Stimulated activated CD8-positive, alpha-beta memory T cell treated with anti-CD3 and anti-CD28 coated beads, Interleukin-15, amount 100 ng/mL, for 48 hours (primary cell): ENCODE measurements around the gene ADPRS.

ENCODE experiments used
- DNase-seq, 2 donors: peaks; one replicate each; pipeline ENCODE4 v3.0.0-alpha.2; 2020; ENCODE audit warnings: low read depth in 2 of 2

The ADPRS gene

GRCh38 chr1:36132029-36132428 lies 43.3 kb downstream of the ADPRS start:
- DNase-seq = no peak

GRCh38 chr1:36133484-36133883 lies 44.8 kb downstream of the ADPRS start:
- no peak for DNase-seq

GRCh38 chr1:36134031-36134430 lies 45.3 kb downstream of the ADPRS start:
- DNase-seq = no peak

- no peak for DNase-seq
Observed at GRCh38 chr1:36134505-36135329, 46.0 kb downstream of the ADPRS start.

- no peak for DNase-seq
Observed at GRCh38 chr1:36135330-36135667, 46.6 kb downstream of the ADPRS start.

- DNase-seq = no peak
Observed at GRCh38 chr1:36135796-36136195, 47.1 kb downstream of the ADPRS start.

GRCh38 chr1:36136535-36136934 lies 47.8 kb downstream of the ADPRS start:
- DNase-seq = no peak

- DNase-seq = no peak
Observed at GRCh38 chr1:36137226-36137625, 48.5 kb downstream of the ADPRS start.

GRCh38 chr1:36137776-36138175 lies 49.1 kb downstream of the ADPRS start:
- DNase-seq = no peak

GRCh38 chr1:36139521-36139920 lies 50.8 kb downstream of the ADPRS start:
- DNase-seq = no peak

- no peak for DNase-seq
Observed at GRCh38 chr1:36142121-36142520, 53.4 kb downstream of the ADPRS start.

- no peak for DNase-seq
Observed at GRCh38 chr1:36143424-36143823, 54.7 kb downstream of the ADPRS start.
